Suprapubic skin (tissue), 3 donors: ENCODE data around the gene COL28A1.

Source experiments
- EP300 ChIP-seq: sonication (generic); formaldehyde crosslinking; IDR thresholded peaks from one replicate; pipeline ENCODE4 v1.6.1; 2017; ENCODE audit warnings: antibody characterized with exemption
- TF ChIP-seq, protein P1 (sequence below), 2 donors: fragments of 200-600 bp in 1 of 2; fragments of 450-650 bp in 1 of 2; sonication (generic) in 1 of 2; IDR thresholded peaks; one replicate each; pipeline ENCODE4 v1.5.1; 2016 to 2019; ENCODE audit warnings: antibody characterized with exemption in 2 of 2, mild to moderate bottlenecking in 1 of 2, moderate library complexity in 1 of 2

DNA sequence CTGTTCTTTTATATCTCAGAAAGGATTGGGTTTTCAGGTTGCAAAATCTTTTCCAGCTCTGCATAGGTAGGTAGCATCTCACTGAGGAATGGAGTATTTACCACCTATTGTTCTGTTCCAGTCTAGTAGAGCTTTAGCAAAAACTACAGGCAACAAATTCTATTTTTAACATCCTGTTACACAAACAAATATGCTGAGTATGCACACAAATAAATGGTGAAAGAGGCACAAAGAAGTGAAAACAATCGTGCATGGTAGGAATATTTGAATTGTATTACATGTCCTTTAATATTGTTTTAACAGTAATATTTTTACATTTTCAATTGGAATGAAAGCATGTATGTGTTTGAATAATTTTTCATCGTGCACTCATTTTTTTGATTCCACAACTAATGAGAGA lies 16.5 kb upstream of the COL28A1 start:
- TF ChIP-seq, protein P1, sequence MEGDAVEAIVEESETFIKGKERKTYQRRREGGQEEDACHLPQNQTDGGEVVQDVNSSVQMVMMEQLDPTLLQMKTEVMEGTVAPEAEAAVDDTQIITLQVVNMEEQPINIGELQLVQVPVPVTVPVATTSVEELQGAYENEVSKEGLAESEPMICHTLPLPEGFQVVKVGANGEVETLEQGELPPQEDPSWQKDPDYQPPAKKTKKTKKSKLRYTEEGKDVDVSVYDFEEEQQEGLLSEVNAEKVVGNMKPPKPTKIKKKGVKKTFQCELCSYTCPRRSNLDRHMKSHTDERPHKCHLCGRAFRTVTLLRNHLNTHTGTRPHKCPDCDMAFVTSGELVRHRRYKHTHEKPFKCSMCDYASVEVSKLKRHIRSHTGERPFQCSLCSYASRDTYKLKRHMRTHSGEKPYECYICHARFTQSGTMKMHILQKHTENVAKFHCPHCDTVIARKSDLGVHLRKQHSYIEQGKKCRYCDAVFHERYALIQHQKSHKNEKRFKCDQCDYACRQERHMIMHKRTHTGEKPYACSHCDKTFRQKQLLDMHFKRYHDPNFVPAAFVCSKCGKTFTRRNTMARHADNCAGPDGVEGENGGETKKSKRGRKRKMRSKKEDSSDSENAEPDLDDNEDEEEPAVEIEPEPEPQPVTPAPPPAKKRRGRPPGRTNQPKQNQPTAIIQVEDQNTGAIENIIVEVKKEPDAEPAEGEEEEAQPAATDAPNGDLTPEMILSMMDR (IDR thresholded peaks at IDR 0.05), result no peak
- no peak for TF ChIP-seq EP300
